WTC11 (cell line): ENCODE data around the gene RASSF8. TPM values are rescaled to one million over a fixed set of nuclear protein-coding genes. Genes with fewer than 3 reads are reported as not detected.

Source experiments
- ATAC-seq: fragments of 200-7000 bp; cut with Tn5 transposase; 2 replicates; pipeline ENCODE4 v1.10.0; 2021; ENCODE audit warnings: mild to moderate bottlenecking, moderate library complexity
- Bru-seq: library from RNA; stranded (reverse); fragments of 400-500 nt; gene quantifications from one replicate; lab custom pipeline; 2021; lab: Mats Ljungman, UMichigan
- CTCF ChIA-PET: fragments of 300-600 bp; sonication (Branson Sonifier 250); formaldehyde crosslinking; loops from one replicate; lab custom pipeline; 2021; ENCODE audit warnings: antibody characterized with exemption; lab: Charles Lee
- POLR2A ChIA-PET: fragments of 350-600 bp; sonication (Branson Sonifier 250); formaldehyde crosslinking; loops from one replicate; lab custom pipeline; 2021; ENCODE audit warnings: antibody characterized with exemption; lab: Charles Lee
- DNase-seq: peaks from one replicate; pipeline ENCODE4 v3.0.0; 2021; ENCODE audit warnings: low spot score
- H3K27ac Mint-ChIP-seq: 2 replicates; pipeline ENCODE4 v1.8.0; 2021; ENCODE audit warnings: mixed read lengths
- H3K27me3 Mint-ChIP-seq: 2 replicates; pipeline ENCODE4 v1.8.0; 2021; ENCODE audit warnings: low read depth, mild to moderate bottlenecking, moderate library complexity, mixed read lengths
- H3K36me3 Mint-ChIP-seq: 2 replicates; pipeline ENCODE4 v1.8.0; 2021; ENCODE audit warnings: mixed read lengths
- H3K4me1 Mint-ChIP-seq: 2 replicates; pipeline ENCODE4 v1.8.0; 2022; ENCODE audit warnings: mixed read lengths
- H3K4me3 Mint-ChIP-seq: 2 replicates; pipeline ENCODE4 v1.8.0; 2021; ENCODE audit warnings: mild to moderate bottlenecking, moderate library complexity, mixed read lengths
- H3K9me3 Mint-ChIP-seq: 2 replicates; pipeline ENCODE4 v1.8.0; 2021; ENCODE audit warnings: mixed read lengths
- ATF1 ChIP-seq: sonication (generic); formaldehyde crosslinking; IDR thresholded peaks from 2 replicates; pipeline ENCODE4 v1.8.1; 2023; ENCODE audit warnings: mild to moderate bottlenecking, moderate library complexity, missing genetic modification reagents
- CBFB ChIP-seq: sonication (generic); formaldehyde crosslinking; IDR thresholded peaks from 2 replicates; pipeline ENCODE4 v1.8.1; 2022; ENCODE audit warnings: mild to moderate bottlenecking, low read depth, missing genetic modification reagents
- ELF4 ChIP-seq: sonication (generic); formaldehyde crosslinking; IDR thresholded peaks from 2 replicates; pipeline ENCODE4 v1.8.1; 2022; ENCODE audit warnings: low read depth, mild to moderate bottlenecking, moderate library complexity, missing genetic modification reagents
- EMX1 ChIP-seq: fragments of 250-450 bp; sonication (Bioruptor Pico); IDR thresholded peaks from 2 replicates; pipeline ENCODE4 v1.8.0; 2021; ENCODE audit warnings: mild to moderate bottlenecking
- FOXJ3 ChIP-seq: sonication (generic); formaldehyde crosslinking; IDR thresholded peaks from 2 replicates; pipeline ENCODE4 v1.9.0; 2021; ENCODE audit warnings: missing genetic modification reagents, mild to moderate bottlenecking, borderline replicate concordance
- IRF2 ChIP-seq: sonication (generic); formaldehyde crosslinking; IDR thresholded peaks from 2 replicates; pipeline ENCODE4 v1.8.0; 2022; ENCODE audit warnings: low read depth, missing genetic modification reagents, borderline replicate concordance
- KAT7 ChIP-seq: sonication (generic); formaldehyde crosslinking; IDR thresholded peaks from 2 replicates; pipeline ENCODE4 v1.8.1; 2023; ENCODE audit warnings: missing genetic modification reagents, mild to moderate bottlenecking, borderline replicate concordance
- NFATC4 ChIP-seq: fragments of 250-450 bp; sonication (Bioruptor Pico); IDR thresholded peaks from 2 replicates; pipeline ENCODE4 v1.9.0; 2021; ENCODE audit warnings: mild to moderate bottlenecking
- SP1 ChIP-seq: sonication (generic); formaldehyde crosslinking; conservative IDR thresholded peaks from 2 replicates; pipeline ENCODE4 v1.8.1; 2022; ENCODE audit warnings: missing genetic modification reagents
- TCF7 ChIP-seq: sonication (generic); formaldehyde crosslinking; IDR thresholded peaks from 2 replicates; pipeline ENCODE4 v1.8.0; 2022; ENCODE audit warnings: mild to moderate bottlenecking, low read depth, missing genetic modification reagents, moderate library complexity
- TEAD1 ChIP-seq: sonication (generic); formaldehyde crosslinking; IDR thresholded peaks from 2 replicates; pipeline ENCODE4 v1.8.0; 2022; ENCODE audit warnings: mild to moderate bottlenecking, missing genetic modification reagents
- ZNF263 ChIP-seq: sonication (generic); formaldehyde crosslinking; IDR thresholded peaks from 2 replicates; pipeline ENCODE4 v1.8.1; 2022; ENCODE audit warnings: low read depth, mild to moderate bottlenecking, moderate library complexity, missing genetic modification reagents
- ZNF423 ChIP-seq: fragments of 250-450 bp; sonication (Bioruptor Pico); IDR thresholded peaks from 2 replicates; pipeline ENCODE4 v2.1.2; 2022; ENCODE audit warnings: mild to moderate bottlenecking, moderate library complexity
- ZNF671 ChIP-seq: fragments of 250-450 bp; sonication (Bioruptor Pico); IDR thresholded peaks from 2 replicates; pipeline ENCODE4 v1.8.0; 2021; ENCODE audit warnings: mild to moderate bottlenecking
- long read RNA-seq, 3 experiments: library from RNA in 1 of 3; library from capped mRNA in 1 of 3; library from polyadenylated mRNA in 1 of 3; unstranded in 2 of 3; stranded (forward) in 1 of 3; transcript quantifications; one replicate each; pipeline ENCODE4 v2.0.0, GENCODE V29; 2021
- total RNA-seq: library from RNA; stranded (reverse); gene quantifications from 3 replicates; pipeline ENCODE4 v1.2.3, GENCODE V29; 2021
- TF ChIP-seq, protein P1 (sequence below): fragments of 250-450 bp; sonication (Bioruptor Pico); conservative IDR thresholded peaks from 2 replicates; pipeline ENCODE4 v1.9.0; 2021; ENCODE audit warnings: mild to moderate bottlenecking
- TF ChIP-seq, protein P2 (sequence below): fragments of 250-450 bp; sonication (Bioruptor Pico); IDR thresholded peaks from 2 replicates; pipeline ENCODE4 v1.9.0; 2021; ENCODE audit warnings: moderate library complexity, mild to moderate bottlenecking, inconsistent platforms, borderline replicate concordance
- TF ChIP-seq, protein P3 (sequence below): fragments of 250-450 bp; sonication (Bioruptor Pico); IDR thresholded peaks from 2 replicates; pipeline ENCODE4 v1.9.0; 2021; ENCODE audit warnings: mild to moderate bottlenecking
- TF ChIP-seq, protein P4 (sequence below): fragments of 200-600 bp; IDR thresholded peaks from 2 replicates; pipeline ENCODE4 v1.8.0; 2022; ENCODE audit warnings: antibody characterized with exemption
- TF ChIP-seq, protein P5 (sequence below): sonication (generic); formaldehyde crosslinking; IDR thresholded peaks from 2 replicates; pipeline ENCODE4 v1.8.1; 2023; ENCODE audit warnings: mild to moderate bottlenecking, missing genetic modification reagents
- TF ChIP-seq, protein P6 (sequence below): sonication (generic); formaldehyde crosslinking; IDR thresholded peaks from 2 replicates; pipeline ENCODE4 v1.8.1; 2023; ENCODE audit warnings: mild to moderate bottlenecking, moderate library complexity, missing genetic modification reagents
- TF ChIP-seq, protein P7 (sequence below): sonication (generic); formaldehyde crosslinking; IDR thresholded peaks from 2 replicates; pipeline ENCODE4 v1.8.0; 2023; ENCODE audit warnings: mild to moderate bottlenecking, missing genetic modification reagents

The RASSF8 gene, protein sequence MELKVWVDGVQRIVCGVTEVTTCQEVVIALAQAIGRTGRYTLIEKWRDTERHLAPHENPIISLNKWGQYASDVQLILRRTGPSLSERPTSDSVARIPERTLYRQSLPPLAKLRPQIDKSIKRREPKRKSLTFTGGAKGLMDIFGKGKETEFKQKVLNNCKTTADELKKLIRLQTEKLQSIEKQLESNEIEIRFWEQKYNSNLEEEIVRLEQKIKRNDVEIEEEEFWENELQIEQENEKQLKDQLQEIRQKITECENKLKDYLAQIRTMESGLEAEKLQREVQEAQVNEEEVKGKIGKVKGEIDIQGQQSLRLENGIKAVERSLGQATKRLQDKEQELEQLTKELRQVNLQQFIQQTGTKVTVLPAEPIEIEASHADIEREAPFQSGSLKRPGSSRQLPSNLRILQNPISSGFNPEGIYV
- 40.2 to 48.6 TPM (median 42.3 TPM) in 3 replicates for total RNA-seq
- Bru-seq, nascent RNA: percentile 80 among the genes with signal in this experiment
- long read RNA-seq, experiment 1, full-length matches to known transcripts: 11 of 88 reads
- long read RNA-seq, experiment 1, partial matches to known transcripts: 9 of 88 reads
- long read RNA-seq, experiment 1, other reads (novel, unspliced or antisense): 68 of 88 reads
- long read RNA-seq, experiment 2, partial matches to known transcripts: 4 of 19 reads
- long read RNA-seq, experiment 2, other reads (novel, unspliced or antisense): 15 of 19 reads
- long read RNA-seq, experiment 3: 0 reads

DNA sequence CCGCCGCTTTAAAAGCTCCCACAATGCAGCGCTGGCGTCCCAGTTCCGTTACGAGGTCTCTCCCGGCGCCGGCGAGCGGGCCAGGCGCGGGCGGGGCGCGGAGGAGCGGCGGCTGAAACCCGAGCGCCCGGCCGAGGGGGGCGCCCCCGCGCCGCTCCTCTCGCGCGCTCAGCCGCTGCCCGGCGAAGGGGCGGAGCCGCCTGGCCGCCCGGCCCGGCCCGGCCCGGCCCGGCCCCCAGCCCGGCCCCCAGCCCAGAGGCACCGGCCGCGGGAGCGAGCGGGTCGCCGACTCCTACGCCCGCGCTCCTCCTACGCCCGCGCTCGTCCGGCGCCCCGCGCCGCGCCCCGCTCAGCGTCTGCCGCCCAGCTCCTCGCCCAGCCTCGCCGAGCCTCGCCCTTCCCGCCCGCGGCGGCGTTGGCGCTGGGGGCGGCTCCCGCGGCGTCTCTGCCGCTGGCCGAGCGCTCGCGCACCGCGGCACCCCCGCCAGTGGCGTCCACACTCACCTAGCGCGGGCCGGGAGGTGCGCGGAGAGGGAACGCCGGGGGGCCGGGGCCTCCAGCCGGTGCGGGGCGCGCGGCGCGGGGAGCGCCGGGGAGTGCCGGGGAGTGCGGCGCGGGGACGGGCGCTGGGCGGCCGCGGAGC, at the start of gene RASSF8:
RASSF8 (plus strand) TSS at position 255 of the 643 bp plus-strand sequence. CDS start 96,662 bp downstream, outside the sequence.
- Mint-ChIP-seq H3K4me1 (peaks cover 35% of the 10 kb centered on the region), H3K9me3 (peaks cover 7% of the 10 kb centered on the region), H3K4me3 (peak within 1 kb of the TSS; percentile 92), H3K27ac (peak within 1 kb of the TSS; percentile 95), H3K36me3 (peaks cover 16% of the 10 kb centered on the region), H3K27me3 (peaks cover 9% of the 10 kb centered on the region)
- CTCF ChIA-PET: interaction anchor here (0.7 to 2.1 kb wide), 7 partner anchors 16 to 134 kb away, joined by 3 to 6 read pairs (median 4); no protein-coding TSS in a partner anchor
- DNase-seq (peak; percentile 77), ATAC-seq (peak; percentile 90)
- POLR2A ChIA-PET: interaction anchor here (1.0 to 1.4 kb wide), 2 partner anchors 15 to 43 kb away, joined by 4 to 5 read pairs; no protein-coding TSS in a partner anchor
- TF ChIP-seq FOXJ3 (CRISPR knock-in tag): no peak
- TF ChIP-seq ZNF423: peak; percentile 74
- no peak for TF ChIP-seq IRF2
- TF ChIP-seq ATF1 (CRISPR knock-in tag): no peak
- TF ChIP-seq, protein P1, sequence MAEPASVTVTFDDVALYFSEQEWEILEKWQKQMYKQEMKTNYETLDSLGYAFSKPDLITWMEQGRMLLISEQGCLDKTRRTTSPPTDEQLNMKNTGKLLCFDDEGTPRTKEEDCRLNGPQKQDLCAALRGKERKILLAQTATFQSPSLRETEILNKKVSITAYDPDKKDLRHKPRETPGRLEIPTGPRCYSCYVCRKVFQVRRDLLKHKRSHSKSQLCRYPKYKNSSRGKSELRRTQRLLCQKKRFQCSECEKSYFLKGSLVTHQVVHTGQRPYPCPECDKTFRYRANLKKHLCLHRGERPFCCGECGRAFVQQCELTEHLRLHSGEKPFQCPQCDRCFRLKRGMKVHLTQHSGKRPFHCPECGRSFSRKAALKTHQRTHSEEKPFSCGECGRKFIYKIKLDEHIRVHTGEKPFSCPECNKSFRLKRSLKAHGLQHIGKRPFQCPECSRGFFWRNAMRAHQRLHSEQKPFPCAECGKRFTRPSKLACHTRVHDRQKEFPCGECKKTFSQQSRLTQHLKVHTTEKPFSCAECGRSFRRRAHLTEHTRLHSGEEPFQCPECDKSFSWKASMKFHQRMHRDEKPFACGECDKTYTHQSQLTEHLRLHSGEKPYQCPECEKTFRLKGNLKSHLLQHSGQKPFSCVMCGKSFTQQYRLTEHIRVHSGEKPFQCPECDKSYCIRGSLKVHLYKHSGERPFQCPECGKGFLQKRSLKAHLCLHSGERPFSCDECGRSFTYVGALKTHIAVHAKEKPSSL (CRISPR knock-in tag): no peak
- TF ChIP-seq TEAD1 (CRISPR knock-in tag): peak; percentile 46; the same call in 1 of the 2 replicates
- TF ChIP-seq, protein P2, sequence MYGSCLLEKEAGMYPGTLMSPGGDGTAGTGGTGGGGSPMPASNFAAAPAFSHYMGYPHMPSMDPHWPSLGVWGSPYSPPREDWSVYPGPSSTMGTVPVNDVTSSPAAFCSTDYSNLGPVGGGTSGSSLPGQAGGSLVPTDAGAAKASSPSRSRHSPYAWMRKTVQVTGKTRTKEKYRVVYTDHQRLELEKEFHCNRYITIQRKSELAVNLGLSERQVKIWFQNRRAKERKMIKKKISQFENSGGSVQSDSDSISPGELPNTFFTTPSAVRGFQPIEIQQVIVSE (CRISPR knock-in tag): no peak
- 0 out of 2 replicates have a peak, but pooled peaks have one; percentile 20 for TF ChIP-seq EMX1 (CRISPR knock-in tag)
- TF ChIP-seq, protein P3, sequence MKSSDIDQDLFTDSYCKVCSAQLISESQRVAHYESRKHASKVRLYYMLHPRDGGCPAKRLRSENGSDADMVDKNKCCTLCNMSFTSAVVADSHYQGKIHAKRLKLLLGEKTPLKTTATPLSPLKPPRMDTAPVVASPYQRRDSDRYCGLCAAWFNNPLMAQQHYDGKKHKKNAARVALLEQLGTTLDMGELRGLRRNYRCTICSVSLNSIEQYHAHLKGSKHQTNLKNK: no peak
- TF ChIP-seq ZNF263: no peak
- TF ChIP-seq TCF7: 0 out of 2 replicates have a peak, but pooled peaks have one; percentile 5
- 0 out of 2 replicates have a peak, but pooled peaks have one; percentile 21 for TF ChIP-seq KAT7 (CRISPR knock-in tag)
- TF ChIP-seq ELF4: 0 out of 2 replicates have a peak, but pooled peaks have one; percentile 5
- TF ChIP-seq, protein P4, sequence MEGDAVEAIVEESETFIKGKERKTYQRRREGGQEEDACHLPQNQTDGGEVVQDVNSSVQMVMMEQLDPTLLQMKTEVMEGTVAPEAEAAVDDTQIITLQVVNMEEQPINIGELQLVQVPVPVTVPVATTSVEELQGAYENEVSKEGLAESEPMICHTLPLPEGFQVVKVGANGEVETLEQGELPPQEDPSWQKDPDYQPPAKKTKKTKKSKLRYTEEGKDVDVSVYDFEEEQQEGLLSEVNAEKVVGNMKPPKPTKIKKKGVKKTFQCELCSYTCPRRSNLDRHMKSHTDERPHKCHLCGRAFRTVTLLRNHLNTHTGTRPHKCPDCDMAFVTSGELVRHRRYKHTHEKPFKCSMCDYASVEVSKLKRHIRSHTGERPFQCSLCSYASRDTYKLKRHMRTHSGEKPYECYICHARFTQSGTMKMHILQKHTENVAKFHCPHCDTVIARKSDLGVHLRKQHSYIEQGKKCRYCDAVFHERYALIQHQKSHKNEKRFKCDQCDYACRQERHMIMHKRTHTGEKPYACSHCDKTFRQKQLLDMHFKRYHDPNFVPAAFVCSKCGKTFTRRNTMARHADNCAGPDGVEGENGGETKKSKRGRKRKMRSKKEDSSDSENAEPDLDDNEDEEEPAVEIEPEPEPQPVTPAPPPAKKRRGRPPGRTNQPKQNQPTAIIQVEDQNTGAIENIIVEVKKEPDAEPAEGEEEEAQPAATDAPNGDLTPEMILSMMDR: no peak
- TF ChIP-seq, protein P5, sequence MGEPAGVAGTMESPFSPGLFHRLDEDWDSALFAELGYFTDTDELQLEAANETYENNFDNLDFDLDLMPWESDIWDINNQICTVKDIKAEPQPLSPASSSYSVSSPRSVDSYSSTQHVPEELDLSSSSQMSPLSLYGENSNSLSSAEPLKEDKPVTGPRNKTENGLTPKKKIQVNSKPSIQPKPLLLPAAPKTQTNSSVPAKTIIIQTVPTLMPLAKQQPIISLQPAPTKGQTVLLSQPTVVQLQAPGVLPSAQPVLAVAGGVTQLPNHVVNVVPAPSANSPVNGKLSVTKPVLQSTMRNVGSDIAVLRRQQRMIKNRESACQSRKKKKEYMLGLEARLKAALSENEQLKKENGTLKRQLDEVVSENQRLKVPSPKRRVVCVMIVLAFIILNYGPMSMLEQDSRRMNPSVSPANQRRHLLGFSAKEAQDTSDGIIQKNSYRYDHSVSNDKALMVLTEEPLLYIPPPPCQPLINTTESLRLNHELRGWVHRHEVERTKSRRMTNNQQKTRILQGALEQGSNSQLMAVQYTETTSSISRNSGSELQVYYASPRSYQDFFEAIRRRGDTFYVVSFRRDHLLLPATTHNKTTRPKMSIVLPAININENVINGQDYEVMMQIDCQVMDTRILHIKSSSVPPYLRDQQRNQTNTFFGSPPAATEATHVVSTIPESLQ (CRISPR knock-in tag): no peak
- no peak for TF ChIP-seq ZNF671 (CRISPR knock-in tag)
- TF ChIP-seq SP1: 0 out of 2 replicates have a peak, but pooled peaks have one; percentile 52
- TF ChIP-seq, protein P6, sequence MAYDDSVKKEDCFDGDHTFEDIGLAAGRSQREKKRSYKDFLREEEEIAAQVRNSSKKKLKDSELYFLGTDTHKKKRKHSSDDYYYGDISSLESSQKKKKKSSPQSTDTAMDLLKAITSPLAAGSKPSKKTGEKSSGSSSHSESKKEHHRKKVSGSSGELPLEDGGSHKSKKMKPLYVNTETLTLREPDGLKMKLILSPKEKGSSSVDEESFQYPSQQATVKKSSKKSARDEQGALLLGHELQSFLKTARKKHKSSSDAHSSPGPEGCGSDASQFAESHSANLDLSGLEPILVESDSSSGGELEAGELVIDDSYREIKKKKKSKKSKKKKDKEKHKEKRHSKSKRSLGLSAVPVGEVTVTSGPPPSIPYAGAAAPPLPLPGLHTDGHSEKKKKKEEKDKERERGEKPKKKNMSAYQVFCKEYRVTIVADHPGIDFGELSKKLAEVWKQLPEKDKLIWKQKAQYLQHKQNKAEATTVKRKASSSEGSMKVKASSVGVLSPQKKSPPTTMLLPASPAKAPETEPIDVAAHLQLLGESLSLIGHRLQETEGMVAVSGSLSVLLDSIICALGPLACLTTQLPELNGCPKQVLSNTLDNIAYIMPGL (CRISPR knock-in tag): 0 out of 2 replicates have a peak, but pooled peaks have one; percentile 50
- no peak for TF ChIP-seq CBFB (CRISPR knock-in tag)
- TF ChIP-seq NFATC4: no peak
- TF ChIP-seq, protein P7, sequence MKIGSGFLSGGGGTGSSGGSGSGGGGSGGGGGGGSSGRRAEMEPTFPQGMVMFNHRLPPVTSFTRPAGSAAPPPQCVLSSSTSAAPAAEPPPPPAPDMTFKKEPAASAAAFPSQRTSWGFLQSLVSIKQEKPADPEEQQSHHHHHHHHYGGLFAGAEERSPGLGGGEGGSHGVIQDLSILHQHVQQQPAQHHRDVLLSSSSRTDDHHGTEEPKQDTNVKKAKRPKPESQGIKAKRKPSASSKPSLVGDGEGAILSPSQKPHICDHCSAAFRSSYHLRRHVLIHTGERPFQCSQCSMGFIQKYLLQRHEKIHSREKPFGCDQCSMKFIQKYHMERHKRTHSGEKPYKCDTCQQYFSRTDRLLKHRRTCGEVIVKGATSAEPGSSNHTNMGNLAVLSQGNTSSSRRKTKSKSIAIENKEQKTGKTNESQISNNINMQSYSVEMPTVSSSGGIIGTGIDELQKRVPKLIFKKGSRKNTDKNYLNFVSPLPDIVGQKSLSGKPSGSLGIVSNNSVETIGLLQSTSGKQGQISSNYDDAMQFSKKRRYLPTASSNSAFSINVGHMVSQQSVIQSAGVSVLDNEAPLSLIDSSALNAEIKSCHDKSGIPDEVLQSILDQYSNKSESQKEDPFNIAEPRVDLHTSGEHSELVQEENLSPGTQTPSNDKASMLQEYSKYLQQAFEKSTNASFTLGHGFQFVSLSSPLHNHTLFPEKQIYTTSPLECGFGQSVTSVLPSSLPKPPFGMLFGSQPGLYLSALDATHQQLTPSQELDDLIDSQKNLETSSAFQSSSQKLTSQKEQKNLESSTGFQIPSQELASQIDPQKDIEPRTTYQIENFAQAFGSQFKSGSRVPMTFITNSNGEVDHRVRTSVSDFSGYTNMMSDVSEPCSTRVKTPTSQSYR (CRISPR knock-in tag): no peak
